ENCODE results near the gene ARSI. TPM values are rescaled to one million over a fixed set of nuclear protein-coding genes. Genes with fewer than 3 reads are reported as not detected.
A peak's percentile ranks its signal among the peaks of the same experiment; 100 is the strongest.

Gene ARSI
- polyA plus RNA-seq, 4 donors = 2.5 to 5.3 (median 3.6) TPM

- DNase-seq (ENCODE audit: low read depth in 4 of 4, low spot score in 2 of 4) = no peak
Measured at GRCh38 chr5:150309886-150310239, 7.2 kb upstream of the ARSI start.

GRCh38 chr5:150309101-150309885 lies 6.6 kb upstream of the ARSI start:
- no peak for DNase-seq (ENCODE audit: low read depth in 4 of 4, low spot score in 2 of 4)

GRCh38 chr5:150307617-150308426 lies 5.1 kb upstream of the ARSI start:
- DNase-seq (ENCODE audit: low read depth in 4 of 4, low spot score in 2 of 4) = no peak

DNA sequence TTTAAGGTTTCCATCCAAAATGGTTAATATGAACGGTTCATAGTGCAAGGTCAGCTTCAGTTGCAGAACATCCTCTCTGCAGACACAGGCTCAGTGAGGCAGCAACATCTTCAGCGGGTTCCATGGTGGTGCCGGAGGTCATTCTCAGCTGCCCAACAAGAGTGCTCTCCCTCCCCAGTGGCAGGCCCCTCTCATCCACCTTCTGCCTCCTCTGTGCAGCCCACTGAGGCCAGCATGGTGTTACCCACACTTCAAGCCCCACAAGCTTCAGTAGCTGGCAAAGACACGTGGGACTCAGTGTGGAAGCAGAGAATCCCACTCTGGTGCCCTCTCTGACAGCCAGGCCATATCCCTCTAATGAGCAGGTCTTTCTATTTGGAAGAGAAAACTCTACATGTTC lies 4.1 kb upstream of the ARSI start:
- no peak for DNase-seq (ENCODE audit: low read depth in 4 of 4, low spot score in 2 of 4)

DNA sequence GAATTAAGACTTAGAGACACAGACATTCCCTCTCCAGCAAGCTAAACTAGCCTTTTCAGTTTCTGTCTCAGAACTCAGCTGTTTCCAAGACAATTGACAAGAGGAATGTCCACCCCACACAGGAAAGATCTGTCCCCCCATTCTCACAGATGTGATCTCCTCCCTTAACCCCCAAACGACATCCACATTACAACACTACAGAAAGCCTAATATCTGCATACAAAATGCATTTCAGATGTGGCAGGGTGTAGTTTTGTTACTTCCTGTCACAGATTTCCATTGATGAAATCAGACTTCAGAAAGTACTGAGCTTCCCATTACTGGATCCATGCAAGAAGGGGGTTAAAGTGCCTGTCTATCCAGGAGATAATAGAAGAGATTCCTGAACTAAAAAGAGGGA lies 2.9 kb upstream of the ARSI start:
- no peak for DNase-seq (ENCODE audit: low read depth in 4 of 4, low spot score in 2 of 4)

GRCh38 chr5:150305095-150305494 lies 2.4 kb upstream of the ARSI start:
- no peak for DNase-seq (ENCODE audit: low read depth in 4 of 4, low spot score in 2 of 4)

- no peak for DNase-seq (ENCODE audit: low read depth in 4 of 4, low spot score in 2 of 4)
Measured at GRCh38 chr5:150304481-150305081, 1.9 kb upstream of the ARSI start.

DNA sequence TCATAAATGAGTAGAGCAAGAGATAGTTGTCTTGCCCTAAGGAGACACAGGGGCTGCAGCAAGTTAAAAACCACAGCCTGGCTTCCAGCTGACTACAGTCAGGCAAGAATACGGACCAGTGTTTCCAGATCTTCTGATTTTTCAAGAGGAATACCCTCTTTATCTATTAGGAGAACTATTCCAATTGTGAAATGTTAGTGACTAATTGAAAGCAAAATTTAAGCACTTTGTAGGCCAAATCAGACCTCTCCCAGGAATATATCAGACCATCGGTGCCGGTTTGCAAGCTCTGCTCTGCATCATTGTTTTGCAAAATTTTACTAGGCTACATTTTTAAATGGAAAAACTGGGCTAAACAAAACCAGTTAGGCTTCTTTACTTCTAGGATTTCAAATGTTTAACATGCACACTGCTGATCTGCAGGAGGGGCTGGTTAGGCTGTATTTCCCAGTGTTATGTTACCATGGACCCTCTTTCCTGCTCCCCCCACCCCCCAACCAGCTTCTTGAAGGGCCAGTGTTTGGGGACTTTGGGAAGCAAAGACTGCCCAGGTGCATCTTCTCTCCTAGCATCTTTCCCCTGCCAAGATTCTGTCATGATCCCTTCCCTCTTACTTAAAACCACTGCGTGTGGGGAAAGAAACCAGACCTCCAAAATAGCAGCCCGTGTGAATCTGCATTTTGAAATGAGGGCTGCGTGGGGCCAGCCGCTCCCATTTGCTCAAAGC lies 1.1 kb upstream of the ARSI start:
- DNase-seq (ENCODE audit: low read depth in 4 of 4, low spot score in 2 of 4) = peak in 2 of 4 donors; percentile 65 to 69

GRCh38 chr5:150303070-150303615 lies 438 bp upstream of the ARSI start:
- no peak for DNase-seq (ENCODE audit: low read depth in 4 of 4, low spot score in 2 of 4)

GRCh38 chr5:150301901-150302300 lies 804 bp downstream of the ARSI start:
- DNase-seq (ENCODE audit: low read depth in 4 of 4, low spot score in 2 of 4) = no peak

GRCh38 chr5:150301170-150301505 lies 1.6 kb downstream of the ARSI start:
- DNase-seq (ENCODE audit: low read depth in 4 of 4, low spot score in 2 of 4) = no peak

GRCh38 chr5:150300496-150301169 lies 2.1 kb downstream of the ARSI start:
- DNase-seq (ENCODE audit: low read depth in 4 of 4, low spot score in 2 of 4) = no peak

- DNase-seq (ENCODE audit: low read depth in 4 of 4, low spot score in 2 of 4) = no peak
Measured at GRCh38 chr5:150299571-150300327, 3.0 kb downstream of the ARSI start.

DNA sequence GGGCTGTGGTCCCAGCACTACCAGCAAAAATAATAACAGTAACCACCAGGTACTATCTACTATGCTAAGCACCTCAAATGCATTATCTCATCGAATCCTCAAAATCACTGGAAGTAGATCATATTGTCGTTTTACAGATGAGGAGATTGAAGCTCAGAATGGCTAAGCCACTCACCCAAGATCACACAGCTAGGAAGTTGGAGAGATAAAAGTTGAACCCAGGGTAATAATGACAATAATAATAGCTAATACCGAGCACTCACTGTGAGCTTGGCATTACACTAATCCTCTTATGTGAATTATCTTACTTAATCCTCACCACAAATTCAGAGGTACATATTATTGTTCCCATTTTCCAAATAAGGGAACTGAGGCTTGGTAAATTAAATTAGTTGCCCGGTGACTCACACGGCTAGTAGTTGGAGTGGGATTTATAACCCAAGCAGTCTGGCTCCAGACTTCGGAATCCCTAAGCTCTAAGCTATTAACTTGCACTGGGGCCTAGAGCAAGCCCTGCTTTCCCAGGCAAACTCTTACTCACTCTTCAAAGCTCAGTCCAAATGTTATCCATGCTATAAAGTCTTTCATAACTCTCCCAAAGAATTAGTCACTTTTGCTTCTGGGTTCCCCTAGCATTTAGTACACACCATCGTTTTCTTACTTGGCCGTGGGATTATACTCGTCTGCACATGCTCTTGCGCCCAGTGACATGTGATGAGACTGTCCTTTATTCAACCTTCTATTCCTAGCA lies 3.8 kb downstream of the ARSI start:
- DNase-seq (ENCODE audit: low read depth in 4 of 4, low spot score in 2 of 4) = no peak

DNA sequence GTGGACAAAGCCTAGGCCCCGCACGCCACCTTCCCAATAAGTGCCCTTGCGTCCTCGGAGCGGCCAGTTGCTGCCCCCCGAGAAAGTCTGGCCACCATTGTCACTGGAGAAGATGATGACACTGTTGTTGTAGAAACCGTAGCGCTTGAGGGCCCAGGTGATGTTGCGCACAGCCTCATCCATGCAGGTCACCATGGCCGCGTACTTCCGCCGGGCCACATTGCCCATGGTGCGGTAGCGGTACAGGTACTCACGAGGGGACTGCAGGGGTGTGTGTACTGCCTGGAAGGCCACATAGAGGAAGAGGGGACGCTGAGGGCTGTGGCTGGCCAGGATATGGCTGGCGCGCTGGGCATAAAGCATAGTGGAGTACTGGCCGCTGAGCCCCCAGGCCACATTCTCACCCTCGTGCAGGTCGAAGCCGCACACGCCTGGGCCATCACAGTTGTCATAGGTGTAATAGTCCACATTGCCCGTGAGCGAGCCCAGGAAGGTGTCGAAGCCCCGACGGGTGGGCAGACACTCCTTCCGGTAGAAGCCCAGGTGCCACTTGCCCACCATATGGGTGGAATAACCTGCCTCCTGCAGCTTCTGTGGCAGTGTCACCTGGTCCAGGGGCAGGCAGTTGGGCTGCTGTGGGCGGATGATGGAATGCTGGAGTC lies 4.6 kb downstream of the ARSI start:
- DNase-seq (ENCODE audit: low read depth in 4 of 4, low spot score in 2 of 4) = no peak

GRCh38 chr5:150297236-150297890 lies 5.3 kb downstream of the ARSI start:
- DNase-seq (ENCODE audit: low read depth in 4 of 4, low spot score in 2 of 4) = no peak

DNA sequence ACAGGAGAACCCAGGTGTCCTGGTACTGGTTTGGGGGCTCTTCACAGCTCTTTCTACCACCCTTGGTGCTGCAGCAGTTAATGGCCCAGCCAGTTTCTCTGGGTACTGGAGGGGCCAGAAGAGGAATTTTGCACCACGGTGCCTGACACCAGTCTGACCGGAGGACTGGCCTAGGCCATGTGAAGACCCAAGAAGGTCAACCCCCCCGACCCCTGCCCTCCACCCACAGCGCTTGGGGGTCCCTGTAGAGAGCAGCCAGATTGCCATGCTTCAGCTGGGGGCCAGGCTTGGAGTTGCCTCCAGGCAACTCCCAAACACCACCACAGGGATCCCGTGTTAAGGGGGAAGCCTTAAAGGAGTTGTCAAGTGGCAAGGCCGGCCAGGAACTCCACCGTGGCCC lies 6.2 kb downstream of the ARSI start:
- DNase-seq (ENCODE audit: low read depth in 4 of 4, low spot score in 2 of 4) = no peak
